HepG2 (cell line): Measurements from ENCODE around the gene ENGASE. TPM values are rescaled to one million over a fixed set of nuclear protein-coding genes. Genes with fewer than 3 reads are reported as not detected.

Source experiments
- ATAC-seq: fragments of 200-7000 bp; cut with Tn5 transposase; 3 replicates; pipeline ENCODE4 v1.9.1; 2020; ENCODE audit warnings: mild to moderate bottlenecking, moderate library complexity
- BruUV-seq: library from RNA; stranded (reverse); fragments of 400-500 nt; replicated peaks from 2 replicates; lab custom pipeline; 2021; lab: Mats Ljungman, UMichigan
- CTCF ChIA-PET: fragments of 300-600 bp; formaldehyde crosslinking; extraction: SDS; loops from one replicate; lab custom pipeline; 2021; ENCODE audit warnings: low total read pairs, inconsistent platforms, low intra/inter-chr PET ratio; lab: Yijun Ruan, JAX
- POLR2A ChIA-PET: fragments of 350-600 bp; sonication (Branson Sonifier 250); formaldehyde crosslinking; loops from one replicate; lab custom pipeline; 2020; ENCODE audit warnings: antibody characterized with exemption, inconsistent platforms; lab: Yijun Ruan, JAX
- DNase-seq: peaks from one replicate; pipeline ENCODE4 v3.0.0-alpha.2; 2015; ENCODE audit warnings: low spot score
- FAIRE-seq: peaks from 3 replicates; lab custom pipeline; 2011; peaks lifted over from hg19 to GRCh38; lab: Jason Lieb, UNC
- H2AFZ ChIP-seq: one replicate; pipeline ENCODE4 v1.6.1; 2011; ENCODE audit warnings: low read length, inconsistent platforms
- H3K27ac ChIP-seq: fragments of 300-600 bp; 3 replicates; pipeline ENCODE4 v1.8.0; 2011; ENCODE audit warnings: mixed run types, mild to moderate bottlenecking, mixed read lengths, low read length, inconsistent platforms; ENCODE audit not compliant: insufficient read depth; ENCODE audit errors: extremely low read length
- H3K27me3 ChIP-seq, 2 experiments: fragments of 200-600 bp in 1 of 2; 2 replicates in 1 of 2; 3 replicates in 1 of 2; pipeline versions ENCODE4 v1.6.0 to v1.8.0; 2011; ENCODE audit warnings: low read length in 2 of 2, mild to moderate bottlenecking in 2 of 2, moderate library complexity in 2 of 2, inconsistent platforms in 1 of 2; ENCODE audit not compliant: insufficient read depth in 2 of 2, control insufficient read depth in 1 of 2
- H3K36me3 ChIP-seq, 2 experiments: fragments of 200-600 bp in 1 of 2; replicated peaks in 1 of 2; 2 replicates in 1 of 2; 3 replicates in 1 of 2; pipeline versions ENCODE4 v1.5.1 to v1.8.0; 2011; ENCODE audit warnings: low read length in 2 of 2, inconsistent platforms in 1 of 2; ENCODE audit not compliant: insufficient read depth in 2 of 2, control insufficient read depth in 1 of 2
- H3K4me1 ChIP-seq: 2 replicates; pipeline ENCODE4 v1.5.1; 2012; ENCODE audit warnings: low read length, inconsistent platforms; ENCODE audit not compliant: insufficient read depth
- H3K4me2 ChIP-seq: 2 replicates; pipeline ENCODE4 v1.6.0; 2011; ENCODE audit warnings: low read depth, low read length, inconsistent platforms
- H3K4me3 ChIP-seq, 3 experiments: fragments of 200-600 bp in 1 of 3; sonication (generic), shearing (Covaris generic) in 1 of 3; replicated peaks in 1 of 3; 2 replicates each; pipeline ENCODE4 v1.5.1; 2011 to 2016; ENCODE audit warnings: low read length in 3 of 3, inconsistent platforms in 2 of 3, low read depth in 2 of 3, mild to moderate bottlenecking in 2 of 3, control low read depth in 1 of 3, mixed read lengths in 1 of 3; ENCODE audit not compliant: insufficient read depth in 1 of 3
- H3K79me2 ChIP-seq: one replicate; pipeline ENCODE4 v1.6.1; 2011; ENCODE audit warnings: low read length, inconsistent platforms; ENCODE audit not compliant: insufficient read depth
- H3K9ac ChIP-seq: 2 replicates; pipeline ENCODE4 v1.6.0; 2011; ENCODE audit warnings: mild to moderate bottlenecking, low read depth, low read length, inconsistent platforms; ENCODE audit not compliant: insufficient read depth
- H3K9me3 ChIP-seq: 2 replicates; pipeline ENCODE4 v1.5.1; 2012; ENCODE audit warnings: mild to moderate bottlenecking, low read length
- H4K20me1 ChIP-seq: 2 replicates; pipeline ENCODE4 v1.6.0; 2011; ENCODE audit warnings: inconsistent platforms, mild to moderate bottlenecking, low read length, moderate library complexity; ENCODE audit not compliant: insufficient read depth
- AHR ChIP-seq: IDR thresholded peaks from 2 replicates; pipeline ENCODE4 v1.6.1; 2018; ENCODE audit warnings: missing genetic modification reagents, missing compliant biosample characterization
- ARNTL ChIP-seq: sonication (generic); formaldehyde crosslinking; IDR thresholded peaks from 2 replicates; pipeline ENCODE4 v1.4.0; 2020; ENCODE audit warnings: mild to moderate bottlenecking, missing genetic modification reagents
- EP300 ChIP-seq, 3 experiments: sonication (generic) in 1 of 3; formaldehyde crosslinking in 1 of 3; IDR thresholded peaks; 2 replicates each; pipeline versions ENCODE4 v1.5.1 to v1.6.1; 2011 to 2020; ENCODE audit warnings: low read depth in 2 of 3, low read length in 2 of 3, borderline replicate concordance in 1 of 3, improper control_type of control experiment in 1 of 3, mild to moderate bottlenecking in 1 of 3, missing genetic modification reagents in 1 of 3, moderate library complexity in 1 of 3
- RAD21 ChIP-seq: fragments of 450-650 bp; formaldehyde crosslinking; IDR thresholded peaks from 2 replicates; pipeline ENCODE4 v1.5.0; 2020; ENCODE audit warnings: mild to moderate bottlenecking
- RERE ChIP-seq: IDR thresholded peaks from 2 replicates; pipeline ENCODE4 v1.6.1; 2016; ENCODE audit warnings: low read depth, missing genetic modification reagents, missing compliant biosample characterization
- THAP8 ChIP-seq: sonication (generic); formaldehyde crosslinking; IDR thresholded peaks from 2 replicates; pipeline ENCODE4 v1.5.1; 2020; ENCODE audit warnings: missing genetic modification reagents, mild to moderate bottlenecking, borderline replicate concordance
- ZBTB26 ChIP-seq: IDR thresholded peaks from 2 replicates; pipeline ENCODE4 v1.6.1; 2016; ENCODE audit warnings: missing compliant biosample characterization, missing genetic modification reagents, borderline replicate concordance
- ZBTB38 ChIP-seq: sonication (generic); formaldehyde crosslinking; IDR thresholded peaks from 2 replicates; pipeline ENCODE4 v1.5.1; 2020; ENCODE audit warnings: mild to moderate bottlenecking, missing genetic modification reagents
- ZNF17 ChIP-seq: sonication (generic); formaldehyde crosslinking; IDR thresholded peaks from 2 replicates; pipeline ENCODE4 v1.5.0; 2020; ENCODE audit warnings: mild to moderate bottlenecking, missing genetic modification reagents
- ZNF562 ChIP-seq: sonication (generic); formaldehyde crosslinking; IDR thresholded peaks from 2 replicates; pipeline ENCODE4 v1.8.0; 2022; ENCODE audit warnings: missing genetic modification reagents, borderline replicate concordance
- ZNF674 ChIP-seq: sonication (generic); formaldehyde crosslinking; IDR thresholded peaks from 2 replicates; pipeline ENCODE4 v1.5.0; 2020; ENCODE audit warnings: low read depth, mild to moderate bottlenecking, missing genetic modification reagents
- ZNF770 ChIP-seq: sonication (generic); formaldehyde crosslinking; IDR thresholded peaks from 2 replicates; pipeline ENCODE4 v1.5.0; 2020; ENCODE audit warnings: mild to moderate bottlenecking, missing genetic modification reagents
- ZNF879 ChIP-seq: sonication (generic); formaldehyde crosslinking; IDR thresholded peaks from 2 replicates; pipeline ENCODE4 v1.8.1; 2023; ENCODE audit warnings: missing genetic modification reagents
- WGBS: methylation state at CpG from one replicate; pipeline ENCODE4 v1.1.6; 2017; ENCODE audit warnings: low lambda C conversion rate; 5-methylcytosine and 5-hydroxymethylcytosine counted together
- in situ Hi-C: cut with HindIII; loops from 2 replicates; pipeline ENCODE4 v1.10.0; 2017; ENCODE audit warnings: low pct_unique_long_range_greater_than_20kb; ENCODE audit not compliant: extremely low pct_ligation_motif_present
- intact Hi-C: fragments of 100-400 bp; cut with micrococcal nuclease; formaldehyde crosslinking; loops from one replicate; pipeline ENCODE4 v1.10.0; 2022; ENCODE audit not compliant: unreplicated experiment
- polyA plus RNA-seq, 8 experiments: library from polyadenylated mRNA; depleted of rRNA in 3 of 8; stranded (reverse) in 7 of 8; unstranded in 1 of 8; fragments of >200 nt; fragmentation: Illumina TruSeq in 4 of 8; extraction: Trizol in 4 of 8; gene quantifications; 2 replicates each; pipeline versions ENCODE4 v1.2.1 to v1.2.3, GENCODE V29; 2011 to 2016; ENCODE audit warnings: low read depth in 4 of 8, missing spikeins in 1 of 8, mixed read lengths in 1 of 8; ENCODE audit not compliant: insufficient read depth in 1 of 8
- total RNA-seq, 5 experiments: library from RNA; depleted of rRNA; stranded (reverse); fragments of >200 nt; fragmentation: Illumina TruSeq; extraction: Trizol; gene quantifications; 2 replicates each; pipeline ENCODE4 v1.2.3, GENCODE V29; 2016; ENCODE audit warnings: low read depth in 1 of 5

ENGASE gene
- total and polyA plus RNA-seq, 2 of the 13 experiments (the other 11 are each of a cell fraction or from before 2014, with no cell fraction given) = 10.6 to 18.1 TPM

GRCh38 chr17:79100405-79100804 lies 25.8 kb downstream of the ENGASE start (continued):
- TF ChIP-seq ZNF879 (CRISPR knock-in tag) (no peak), RAD21 (no peak), ZNF17 (CRISPR knock-in tag) (no peak), ZBTB26 (CRISPR knock-in tag) (no peak)

- intact Hi-C loops = no loop called here
- Histone ChIP-seq H3K27ac (no peak overlapping the region), H4K20me1 (peaks cover 14% of the 10 kb centered on the region; the same call in 1 of the 2 replicates), H3K9me3 (no peaks in the 10 kb centered on the region), H3K9ac (no peak overlapping the region), H2AFZ (no peak overlapping the region), H3K4me2 (no peak overlapping the region), H3K36me3 (no peaks in the 10 kb centered on the region), H3K27me3 (peaks cover 63 to 97% of the 10 kb centered on the region in 2 experiments), H3K79me2 (no peaks in the 10 kb centered on the region), H3K4me3 (no peak overlapping the region), H3K4me1 (no peaks in the 10 kb centered on the region)
- ChIA-PET POLR2A (no interaction called here), CTCF (no interaction called here)
- no TSS peak for BruUV-seq
- ATAC-seq = no peak
- FAIRE-seq = no peak
- TF ChIP-seq ARNTL (CRISPR knock-in tag) (no peak), THAP8 (no peak), ZNF770 (CRISPR knock-in tag) (no peak), ZNF562 (CRISPR knock-in tag) (no peak), EP300 (IDR thresholded peaks at IDR 0.05; ENCODE audit: low read depth in 2 of 2, low read length in 2 of 2) (no peak), EP300 (CRISPR knock-in tag; IDR thresholded peaks at IDR 0.05; ENCODE audit: borderline replicate concordance) (no peak), RERE (no peak), ZBTB38 (no peak), AHR (CRISPR knock-in tag) (no peak), ZNF674 (no peak)
- DNase-seq = no peak
- WGBS = 10% methylated on average over 12 of the region's 13 CpGs
- in situ Hi-C loops = no loop called here
Measured at GRCh38 chr17:79101111-79101673, 26.6 kb downstream of the ENGASE start.
